IMR-90 (cell line): ENCODE data around the gene TCF12. TPM values are rescaled to one million over a fixed set of nuclear protein-coding genes. Genes with fewer than 3 reads are reported as not detected.

Experiments
- ATAC-seq: fragments of 200-7000 bp; cut with Tn5 transposase; 2 replicates; pipeline ENCODE4 v1.9.1; 2020; ENCODE audit warnings: low read depth, mild to moderate bottlenecking, moderate library complexity
- BruUV-seq: library from RNA; stranded (reverse); fragments of 400-500 nt; replicated peaks from 2 replicates; lab custom pipeline; 2021; lab: Mats Ljungman, UMichigan
- CTCF ChIA-PET: fragments of 300-600 bp; formaldehyde crosslinking; extraction: SDS; loops from one replicate; lab custom pipeline; 2021; ENCODE audit warnings: antibody characterized with exemption; lab: Yijun Ruan, JAX
- POLR2A ChIA-PET: fragments of 300-600 bp; sonication (Branson Sonifier 250); formaldehyde crosslinking; loops from one replicate; lab custom pipeline; 2022; ENCODE audit warnings: antibody characterized with exemption; ENCODE audit not compliant: unreplicated experiment; lab: Charles Lee
- DNase-seq: peaks from one replicate; pipeline ENCODE4 v3.0.0; 2013
- H2AFZ ChIP-seq: replicated peaks from 2 replicates; pipeline ENCODE3; 2013; ENCODE audit warnings: low read length, mild to moderate bottlenecking; ENCODE audit not compliant: poor library complexity
- H2AK5ac ChIP-seq: 2 replicates; pipeline ENCODE4 v1.6.1; 2013; ENCODE audit warnings: low read depth, low read length, inconsistent platforms
- H2AK9ac ChIP-seq: replicated peaks from 2 replicates; pipeline ENCODE3; 2013; ENCODE audit warnings: mild to moderate bottlenecking, low read depth, low read length, moderate library complexity; ENCODE audit not compliant: poor library complexity
- H2BK120ac ChIP-seq: 2 replicates; pipeline ENCODE4 v1.6.1; 2013; ENCODE audit warnings: low read depth, low read length, inconsistent platforms
- H2BK15ac ChIP-seq: 3 replicates; pipeline ENCODE4 v1.6.1; 2013; ENCODE audit warnings: low read depth, low read length, inconsistent platforms
- H2BK20ac ChIP-seq: 2 replicates; pipeline ENCODE4 v1.6.1; 2013; ENCODE audit warnings: low read depth, mild to moderate bottlenecking, inconsistent platforms, low read length, moderate library complexity
- H2BK5ac ChIP-seq: 2 replicates; pipeline ENCODE4 v1.6.1; 2013; ENCODE audit warnings: mild to moderate bottlenecking, low read depth, low read length, inconsistent platforms; ENCODE audit not compliant: poor library complexity, severe bottlenecking
- H3K14ac ChIP-seq: replicated peaks from 2 replicates; pipeline ENCODE4 v1.6.1; 2013; ENCODE audit warnings: low read depth, low read length, inconsistent platforms
- H3K18ac ChIP-seq: 2 replicates; pipeline ENCODE4 v1.6.1; 2013; ENCODE audit warnings: low read depth, low read length, control low read depth
- H3K23ac ChIP-seq: 2 replicates; pipeline ENCODE4 v1.6.1; 2013; ENCODE audit warnings: low read depth, low read length, inconsistent platforms
- H3K27ac ChIP-seq: 2 replicates; pipeline ENCODE4 v1.5.1; 2013; ENCODE audit warnings: mild to moderate bottlenecking, control low read depth, low read length; ENCODE audit not compliant: insufficient read depth
- H3K27me3 ChIP-seq: 2 replicates; pipeline ENCODE4 v1.6.1; 2013; ENCODE audit warnings: low read length; ENCODE audit not compliant: control insufficient read depth, insufficient read depth
- H3K36me3 ChIP-seq: 2 replicates; pipeline ENCODE4 v1.6.1; 2013; ENCODE audit warnings: low read length, mixed read lengths; ENCODE audit not compliant: control insufficient read depth, insufficient read depth
- H3K4ac ChIP-seq: 2 replicates; pipeline ENCODE4 v1.6.1; 2013; ENCODE audit warnings: low read depth, low read length, inconsistent platforms
- H3K4me1 ChIP-seq: 2 replicates; pipeline ENCODE4 v1.6.1; 2013; ENCODE audit warnings: low read length, mixed read lengths; ENCODE audit not compliant: control insufficient read depth, insufficient read depth
- H3K4me2 ChIP-seq: 2 replicates; pipeline ENCODE4 v1.6.1; 2013; ENCODE audit warnings: low read depth, mild to moderate bottlenecking, control low read depth, low read length, moderate library complexity
- H3K4me3 ChIP-seq: 2 replicates; pipeline ENCODE4 v1.5.1; 2013; ENCODE audit warnings: low read depth, mild to moderate bottlenecking, control low read depth, low read length, moderate library complexity; ENCODE audit not compliant: insufficient read depth
- H3K56ac ChIP-seq: 2 replicates; pipeline ENCODE4 v1.6.1; 2013; ENCODE audit warnings: low read length, inconsistent platforms; ENCODE audit not compliant: insufficient read depth; ENCODE audit errors: extremely low read depth
- H3K79me1 ChIP-seq, 2 experiments: 2 replicates each; pipeline ENCODE4 v1.6.1; 2013; ENCODE audit warnings: low read length in 2 of 2, inconsistent platforms in 1 of 2, low read depth in 1 of 2
- H3K9ac ChIP-seq: 2 replicates; pipeline ENCODE4 v1.6.1; 2013; ENCODE audit warnings: low read depth, low read length, control low read depth
- H3K9me1 ChIP-seq: 2 replicates; pipeline ENCODE4 v1.6.1; 2013; ENCODE audit warnings: low read length, inconsistent platforms; ENCODE audit not compliant: insufficient read depth
- H3K9me3 ChIP-seq: 2 replicates; pipeline ENCODE4 v1.6.1; 2013; ENCODE audit warnings: low read length; ENCODE audit not compliant: control insufficient read depth, insufficient read depth
- H4K20me1 ChIP-seq: 2 replicates; pipeline ENCODE4 v1.6.1; 2013; ENCODE audit warnings: low read length, inconsistent platforms; ENCODE audit not compliant: insufficient read depth
- H4K5ac ChIP-seq: 2 replicates; pipeline ENCODE4 v1.6.1; 2013; ENCODE audit warnings: mild to moderate bottlenecking, low read depth, low read length, control low read depth
- H4K8ac ChIP-seq, 2 experiments: 2 replicates each; pipeline ENCODE4 v1.6.1; 2013; ENCODE audit warnings: low read depth in 2 of 2, low read length in 2 of 2, control low read depth in 1 of 2, inconsistent platforms in 1 of 2
- H4K91ac ChIP-seq: 2 replicates; pipeline ENCODE4 v1.6.1; 2013; ENCODE audit warnings: low read depth, low read length, inconsistent platforms; ENCODE audit not compliant: insufficient read depth
- BHLHE40 ChIP-seq: fragments of 150-350 bp; IDR thresholded peaks from 2 replicates; pipeline ENCODE4 v1.6.1; 2016; ENCODE audit warnings: mild to moderate bottlenecking, low read depth, low read length
- CEBPB ChIP-seq: IDR thresholded peaks from 2 replicates; pipeline ENCODE4 v1.6.1; 2012; ENCODE audit warnings: low read depth, low read length, improper control_type of control experiment
- CHD1 ChIP-seq: IDR thresholded peaks from 2 replicates; pipeline ENCODE4 v1.6.1; 2012; ENCODE audit warnings: low read depth, low read length, improper control_type of control experiment
- CTCF ChIP-seq: conservative IDR thresholded peaks from 2 replicates; pipeline ENCODE4 v1.5.1; 2012; ENCODE audit warnings: mild to moderate bottlenecking, low read depth, low read length, improper control_type of control experiment
- ELK1 ChIP-seq: fragments of 150-350 bp; IDR thresholded peaks from 2 replicates; pipeline ENCODE4 v1.6.1; 2016; ENCODE audit warnings: low read depth, mild to moderate bottlenecking, low read length, moderate library complexity, borderline replicate concordance
- FOS ChIP-seq: fragments of 150-350 bp; IDR thresholded peaks from 2 replicates; pipeline ENCODE4 v1.6.1; 2016; ENCODE audit warnings: low read depth, low read length
- MAFK ChIP-seq: IDR thresholded peaks from 2 replicates; pipeline ENCODE4 v1.6.1; 2012; ENCODE audit warnings: low read depth, low read length, improper control_type of control experiment
- MAZ ChIP-seq: IDR thresholded peaks from 2 replicates; pipeline ENCODE4 v1.6.1; 2012; ENCODE audit warnings: low read depth, mild to moderate bottlenecking, low read length, improper control_type of control experiment, moderate library complexity, borderline replicate concordance
- MXI1 ChIP-seq: IDR thresholded peaks from 2 replicates; pipeline ENCODE4 v1.6.1; 2012; ENCODE audit warnings: low read depth, mild to moderate bottlenecking, low read length, moderate library complexity, borderline replicate concordance
- NFE2L2 ChIP-seq: fragments of 150-350 bp; IDR thresholded peaks from 2 replicates; pipeline ENCODE4 v1.6.1; 2016; ENCODE audit warnings: low read depth, mild to moderate bottlenecking, low read length
- POLR2A ChIP-seq: IDR thresholded peaks from 2 replicates; pipeline ENCODE4 v1.6.1; 2012; ENCODE audit warnings: mild to moderate bottlenecking, low read depth, low read length
- RAD21 ChIP-seq: IDR thresholded peaks from 2 replicates; pipeline ENCODE4 v1.6.1; 2012; ENCODE audit warnings: low read length, improper control_type of control experiment
- RCOR1 ChIP-seq: IDR thresholded peaks from 2 replicates; pipeline ENCODE4 v1.6.1; 2012; ENCODE audit warnings: mild to moderate bottlenecking, low read length, improper control_type of control experiment; ENCODE audit not compliant: insufficient replicate concordance
- RFX5 ChIP-seq: IDR thresholded peaks from 2 replicates; pipeline ENCODE4 v1.8.0; 2012; ENCODE audit warnings: low read depth, mild to moderate bottlenecking, low read length, moderate library complexity
- SMC3 ChIP-seq: fragments of 150-350 bp; IDR thresholded peaks from 2 replicates; pipeline ENCODE4 v1.6.1; 2016; ENCODE audit warnings: low read depth, mild to moderate bottlenecking, antibody characterized with exemption, low read length, moderate library complexity
- USF2 ChIP-seq: fragments of 150-350 bp; IDR thresholded peaks from 2 replicates; pipeline ENCODE4 v1.6.1; 2017; ENCODE audit warnings: mild to moderate bottlenecking, antibody characterized with exemption, low read length, low read depth
- dilution Hi-C: fragments of 300-500 bp; cut with HindIII; formaldehyde crosslinking; loops from one replicate; pipeline ENCODE4 v1.14.3; 2018; ENCODE audit warnings: low sequenced_read_pairs; ENCODE audit not compliant: unreplicated experiment
- in situ Hi-C: fragments of 300-500 bp; cut with MboI; formaldehyde crosslinking; loops from 3 replicates; pipeline ENCODE4 v1.14.3; 2019; ENCODE audit warnings: low sequenced_read_pairs, inconsistent platforms, mixed read lengths
- intact Hi-C: fragments of 100-400 bp; cut with micrococcal nuclease; formaldehyde crosslinking; loops from 2 replicates; pipeline ENCODE4 v1.10.0; 2022
- polyA plus RNA-seq, 3 experiments: library from polyadenylated mRNA; depleted of rRNA; stranded (reverse); fragments of >200 nt; gene quantifications; 2 replicates each; pipeline ENCODE4 v1.2.3, GENCODE V29; 2012; ENCODE audit warnings: low replicate concordance in 1 of 3
- total RNA-seq: library from RNA; depleted of rRNA; stranded (reverse); fragments of >200 nt; gene quantifications from 2 replicates; pipeline ENCODE4 v1.2.3, GENCODE V29; 2012

Gene TCF12
- total and polyA plus RNA-seq, 2 of the 4 experiments (the other 2 are of a cell fraction), result 79.4 to 160 TPM

- H2AK9ac ChIP-seq, result no peak overlapping the region
- H4K20me1 ChIP-seq, result peaks cover 45% of the 10 kb centered on the region
- BruUV-seq, result no TSS peak
- no peak overlapping the region for H3K18ac ChIP-seq
- TF ChIP-seq CHD1 (no peak), CEBPB (no peak), SMC3 (no peak), RCOR1 (no peak), NFE2L2 (no peak), CTCF (no peak), RAD21 (no peak), MAFK (no peak), ELK1 (no peak), RFX5 (no peak), MAZ (no peak), POLR2A (no peak), USF2 (no peak), MXI1 (no peak), FOS (no peak), BHLHE40 (no peak)
- H3K14ac ChIP-seq, result no peak overlapping the region
- no peak overlapping the region for H2BK20ac ChIP-seq
- H2BK120ac ChIP-seq, result no peak overlapping the region
- no peak overlapping the region for H3K56ac ChIP-seq
- H3K23ac ChIP-seq, result no peak overlapping the region
- H4K91ac ChIP-seq, result no peak overlapping the region
- DNase-seq (no peak), ATAC-seq (no peak)
- H2BK15ac ChIP-seq, result no peak overlapping the region
- H3K79me1 ChIP-seq, result peaks cover 19 to 56% of the 10 kb centered on the region in 2 experiments
- no peak overlapping the region for H2AFZ ChIP-seq
- intact Hi-C loops, result no loop called here
- no peak overlapping the region for H4K8ac ChIP-seq
- H2AK5ac ChIP-seq, result no peak overlapping the region
- peaks cover 14% of the 10 kb centered on the region for H3K4me1 ChIP-seq
- no peak overlapping the region for H2BK5ac ChIP-seq
- no peak overlapping the region for H3K9ac ChIP-seq
- peaks cover 4% of the 10 kb centered on the region; the same call in 1 of the 2 replicates for H3K9me1 ChIP-seq
- no peaks in the 10 kb centered on the region; the same call in 1 of the 2 replicates for H3K36me3 ChIP-seq
- in situ Hi-C loops, result no loop called here
- dilution Hi-C loops, result no loop called here
- no peaks in the 10 kb centered on the region for H3K27me3 ChIP-seq
- no peak overlapping the region for H3K4ac ChIP-seq
- H3K4me2 ChIP-seq, result no peak overlapping the region
- peaks cover 3% of the 10 kb centered on the region; the same call in 1 of the 2 replicates for H3K9me3 ChIP-seq
- no peak overlapping the region for H3K27ac ChIP-seq
- ChIA-PET POLR2A (no interaction called here), CTCF (interaction anchor here (0.5 kb wide), 1 partner anchor 8 kb away, joined by 3 read pairs; no protein-coding TSS in a partner anchor)
- H3K4me3 ChIP-seq, result no peak overlapping the region
- H4K5ac ChIP-seq, result no peak overlapping the region
Observed at GRCh38 chr15:56942118-56942517, 23.7 kb downstream of the TCF12 start.
